ENCODE results near the gene CACNA2D2. TPM values are rescaled to one million over a fixed set of nuclear protein-coding genes. Genes with fewer than 3 reads are reported as not detected.
A peak's percentile ranks its signal among the peaks of the same experiment; 100 is the strongest.

The CACNA2D2 gene
- total RNA-seq, 1 donor from 2014 or later: not detected

DNA sequence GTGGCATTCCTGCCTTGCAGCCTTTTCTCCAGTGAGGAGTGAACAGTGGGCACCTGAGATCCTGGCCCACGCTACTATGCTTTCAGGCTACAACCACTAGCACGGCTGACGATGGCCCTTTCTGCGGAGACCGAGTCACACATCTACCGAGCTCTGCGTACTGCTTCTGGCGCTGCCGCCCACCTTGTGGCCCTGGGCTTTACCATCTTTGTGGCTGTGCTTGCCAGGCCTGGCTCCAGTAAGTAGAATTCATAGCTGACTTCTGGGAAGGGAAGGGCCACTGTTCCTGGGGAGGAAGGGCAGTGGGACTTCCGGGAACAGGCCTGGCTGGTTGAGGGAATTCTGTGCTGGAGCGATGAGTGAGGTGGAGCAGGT lies 152.1 kb downstream of the CACNA2D2 start:
- DNase-seq (ENCODE audit: low read depth): no peak
- Histone ChIP-seq H3K36me3 (ENCODE audit: control insufficient read depth, insufficient read depth, low read length) (peaks cover 35% of the 10 kb centered on the region), H3K4me3 (ENCODE audit: low read depth, low read length) (peak overlapping the region; percentile 67), H3K27me3 (ENCODE audit: control insufficient read depth, insufficient read depth, low read length) (no peaks in the 10 kb centered on the region)
- no peak for FAIRE-seq
- TF ChIP-seq, protein P1, sequence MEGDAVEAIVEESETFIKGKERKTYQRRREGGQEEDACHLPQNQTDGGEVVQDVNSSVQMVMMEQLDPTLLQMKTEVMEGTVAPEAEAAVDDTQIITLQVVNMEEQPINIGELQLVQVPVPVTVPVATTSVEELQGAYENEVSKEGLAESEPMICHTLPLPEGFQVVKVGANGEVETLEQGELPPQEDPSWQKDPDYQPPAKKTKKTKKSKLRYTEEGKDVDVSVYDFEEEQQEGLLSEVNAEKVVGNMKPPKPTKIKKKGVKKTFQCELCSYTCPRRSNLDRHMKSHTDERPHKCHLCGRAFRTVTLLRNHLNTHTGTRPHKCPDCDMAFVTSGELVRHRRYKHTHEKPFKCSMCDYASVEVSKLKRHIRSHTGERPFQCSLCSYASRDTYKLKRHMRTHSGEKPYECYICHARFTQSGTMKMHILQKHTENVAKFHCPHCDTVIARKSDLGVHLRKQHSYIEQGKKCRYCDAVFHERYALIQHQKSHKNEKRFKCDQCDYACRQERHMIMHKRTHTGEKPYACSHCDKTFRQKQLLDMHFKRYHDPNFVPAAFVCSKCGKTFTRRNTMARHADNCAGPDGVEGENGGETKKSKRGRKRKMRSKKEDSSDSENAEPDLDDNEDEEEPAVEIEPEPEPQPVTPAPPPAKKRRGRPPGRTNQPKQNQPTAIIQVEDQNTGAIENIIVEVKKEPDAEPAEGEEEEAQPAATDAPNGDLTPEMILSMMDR (IDR thresholded peaks at IDR 0.05; ENCODE audit: insufficient read depth, low read length, severe bottlenecking): no peak

DNA sequence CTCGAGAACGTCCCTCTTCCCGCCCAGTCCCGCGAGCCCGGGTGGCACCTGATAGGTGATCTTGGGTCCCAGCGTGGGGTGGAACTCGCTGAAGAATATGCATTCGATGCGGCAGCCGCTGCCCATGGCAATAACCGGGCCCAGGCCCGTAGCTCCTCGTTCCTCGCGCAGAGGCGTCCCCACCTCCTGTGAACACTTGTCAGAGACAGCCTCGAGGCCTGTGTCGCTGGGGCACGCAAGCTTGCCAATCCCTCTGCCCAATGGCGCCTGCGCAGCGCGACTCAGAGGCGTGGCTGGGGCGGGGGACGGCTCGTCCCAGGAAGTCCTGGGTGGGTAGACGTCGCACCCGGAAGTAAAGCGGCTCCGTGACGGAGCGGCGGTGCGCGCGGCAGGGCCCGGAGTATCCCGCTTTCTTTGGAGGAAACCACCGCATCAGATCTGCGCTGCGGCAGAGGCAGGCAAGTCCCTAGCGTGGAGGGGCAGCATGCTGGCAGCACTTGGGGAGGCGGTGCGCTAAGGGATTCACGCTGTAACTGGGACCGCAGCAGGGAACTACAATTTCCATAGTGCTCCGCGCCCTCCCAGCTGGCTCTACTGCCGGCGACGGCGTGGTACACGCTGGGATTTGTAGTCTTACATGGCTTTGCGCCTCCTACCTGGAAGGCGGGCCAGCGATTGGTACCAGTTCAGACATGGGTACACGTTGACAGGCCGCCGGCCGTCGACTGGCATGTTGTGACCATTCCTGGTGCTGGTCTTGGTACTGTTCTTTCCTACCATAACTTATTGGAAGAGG lies 152.7 kb downstream of the CACNA2D2 start, which contains the start of the genes CYB561D2 and NPRL2:
Gene CYB561D2, plus strand, starts transcription at position 336 of the 796 bp plus-strand sequence. CDS start 572 bp downstream, outside the sequence.
Gene NPRL2, minus strand, starts transcription at position 249 of the 796 bp plus-strand sequence. Its CDS starts 123 bp downstream, at position 126.
- Histone ChIP-seq H3K27me3 (ENCODE audit: control insufficient read depth, insufficient read depth, low read length) (no peaks in the 10 kb centered on the region), H3K36me3 (ENCODE audit: control insufficient read depth, insufficient read depth, low read length) (peaks cover 32% of the 10 kb centered on the region), H3K4me3 (ENCODE audit: low read depth, low read length) (peak within 1 kb of the TSS; percentile 67)
- peak; percentile 96 for FAIRE-seq
- DNase-seq (ENCODE audit: low read depth): peak; percentile 88
- TF ChIP-seq, protein P1 (IDR thresholded peaks at IDR 0.05; ENCODE audit: insufficient read depth, low read length, severe bottlenecking): no peak

DNA sequence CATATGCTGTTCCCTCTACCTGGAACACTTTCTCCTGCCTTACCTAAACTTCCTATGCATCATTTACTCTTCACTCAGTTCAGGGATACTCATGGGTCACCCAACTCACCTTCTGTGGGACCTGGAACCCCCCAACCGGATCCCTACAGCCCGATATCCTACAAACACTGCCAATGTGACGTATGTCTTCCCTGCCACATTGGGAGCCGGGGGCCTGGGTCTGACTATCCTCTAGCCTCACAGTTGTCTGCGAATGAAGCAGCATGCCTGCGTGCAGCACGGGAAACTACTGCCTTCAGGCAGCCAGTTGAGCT lies 153.3 kb downstream of the CACNA2D2 start:
- TF ChIP-seq, protein P1 (IDR thresholded peaks at IDR 0.05; ENCODE audit: insufficient read depth, low read length, severe bottlenecking): no peak
- FAIRE-seq (no peak), DNase-seq (ENCODE audit: low read depth) (no peak)
- peaks cover 29% of the 10 kb centered on the region for H3K36me3 ChIP-seq (ENCODE audit: control insufficient read depth, insufficient read depth, low read length)
- peak overlapping the region; percentile 67 for H3K4me3 ChIP-seq (ENCODE audit: low read depth, low read length)
- no peaks in the 10 kb centered on the region for H3K27me3 ChIP-seq (ENCODE audit: control insufficient read depth, insufficient read depth, low read length)

DNA sequence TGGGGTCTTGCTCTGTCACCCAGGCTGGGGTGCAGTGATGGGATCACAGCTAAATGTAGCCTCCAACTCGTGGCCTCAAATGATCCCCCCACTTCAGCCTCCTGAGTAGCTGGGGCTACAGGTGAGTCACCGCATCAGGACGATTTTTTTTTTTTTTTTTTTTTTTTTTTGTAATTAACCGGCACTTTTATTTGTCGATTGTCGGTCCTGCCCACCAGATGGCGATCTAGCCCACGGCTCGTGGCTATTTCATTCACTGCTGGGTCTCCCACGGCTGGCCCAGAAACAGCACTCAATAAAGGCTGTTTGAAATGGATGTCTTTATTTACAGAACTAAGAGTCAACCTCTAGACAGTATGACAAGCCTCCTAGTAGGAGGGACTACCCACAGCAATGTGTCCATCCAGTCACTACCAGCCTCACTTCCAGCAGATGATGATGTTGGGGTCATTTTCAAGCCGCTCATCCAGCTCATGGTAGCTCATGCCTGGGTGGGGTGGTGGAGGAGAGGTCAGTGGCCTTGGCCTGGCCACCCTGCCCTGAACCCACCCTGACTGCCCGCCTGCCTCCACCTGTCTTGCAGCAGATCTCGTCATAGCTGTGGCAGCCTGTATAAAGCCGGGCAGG lies 156.1 kb downstream of the CACNA2D2 start:
- H3K36me3 ChIP-seq (ENCODE audit: control insufficient read depth, insufficient read depth, low read length): peaks cover 16% of the 10 kb centered on the region
- TF ChIP-seq, protein P1 (IDR thresholded peaks at IDR 0.05; ENCODE audit: insufficient read depth, low read length, severe bottlenecking): peak; percentile 64
- no peak for FAIRE-seq
- no peak overlapping the region for H3K4me3 ChIP-seq (ENCODE audit: low read depth, low read length)
- DNase-seq (ENCODE audit: low read depth): peak; percentile 64
- H3K27me3 ChIP-seq (ENCODE audit: control insufficient read depth, insufficient read depth, low read length): no peaks in the 10 kb centered on the region

DNA sequence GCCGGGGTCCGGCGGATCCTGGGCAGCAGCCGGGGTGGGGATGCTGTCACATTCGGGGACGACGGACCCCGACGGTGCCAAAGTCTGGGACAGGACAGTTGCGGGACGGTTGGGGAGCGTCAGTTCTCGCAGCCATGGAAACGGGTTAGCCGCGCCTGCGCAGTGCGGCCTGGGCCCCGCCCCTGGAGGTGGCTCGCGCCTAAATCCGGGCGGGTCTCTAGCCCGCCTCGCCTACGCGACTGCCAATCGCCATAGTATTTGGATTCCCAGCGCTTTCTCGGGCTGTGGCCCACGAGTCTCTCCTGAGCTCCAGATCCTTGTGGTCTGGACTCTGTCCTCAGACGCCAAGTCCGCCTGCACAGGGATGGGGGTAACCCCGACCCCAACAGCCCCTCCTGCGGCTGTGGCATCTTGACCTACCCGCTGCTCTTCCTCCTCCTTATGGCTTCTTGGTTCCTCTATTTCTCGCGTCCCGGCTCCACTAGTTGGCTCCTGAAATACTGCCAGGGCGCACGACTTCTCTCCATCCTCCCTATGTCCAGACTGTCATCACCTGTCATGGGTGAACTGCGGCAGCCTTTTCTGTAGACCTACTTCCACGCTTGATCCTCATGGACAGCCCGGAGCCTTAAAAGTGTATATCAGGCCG lies 157.7 kb downstream of the CACNA2D2 start, which contains the start of gene ZMYND10:
Gene ZMYND10, minus strand, starts transcription at position 147 of the 649 bp plus-strand sequence. CDS start 153 bp downstream, outside the sequence.
- Histone ChIP-seq H3K4me3 (ENCODE audit: low read depth, low read length) (peak within 1 kb of the TSS; percentile 28), H3K36me3 (ENCODE audit: control insufficient read depth, insufficient read depth, low read length) (peaks cover 14% of the 10 kb centered on the region), H3K27me3 (ENCODE audit: control insufficient read depth, insufficient read depth, low read length) (no peaks in the 10 kb centered on the region)
- DNase-seq (ENCODE audit: low read depth) (peak; percentile 37), FAIRE-seq (no peak)
- TF ChIP-seq, protein P1 (IDR thresholded peaks at IDR 0.05; ENCODE audit: insufficient read depth, low read length, severe bottlenecking): no peak
